NCI-H2196 (cell line): ENCODE data around the gene COPG2.
"Not testable (repeated sequence)": the region's sequence is repeated elsewhere in the genome, so short reads cannot be mapped to it uniquely, and the experiment has no call there.

Experiments used
- DNase-seq: peaks from one replicate; lab custom pipeline; 2025; ENCODE audit not compliant: unreplicated experiment; lab: John Stamatoyannopoulos, UW

COPG2 gene

DNA sequence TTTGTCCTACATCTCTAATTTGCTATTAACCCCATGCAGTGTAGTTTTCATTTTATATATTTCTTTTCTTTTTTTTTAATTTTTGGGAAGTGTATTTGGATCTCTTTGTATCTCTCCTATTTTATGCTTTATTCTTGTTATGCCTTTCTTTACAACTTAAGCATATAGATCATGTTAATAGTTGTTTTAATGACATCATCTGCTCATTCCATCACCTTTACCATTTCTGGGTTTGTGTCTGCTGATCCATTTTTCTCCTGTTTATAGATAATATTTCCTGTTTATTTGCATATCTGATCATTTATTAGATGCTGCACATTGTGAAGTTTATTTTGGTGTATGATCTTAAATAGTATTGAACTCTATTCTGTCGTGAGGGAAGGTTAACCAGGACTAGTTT lies 13.7 kb downstream of the COPG2 start:
- DNase-seq = no peak

DNA sequence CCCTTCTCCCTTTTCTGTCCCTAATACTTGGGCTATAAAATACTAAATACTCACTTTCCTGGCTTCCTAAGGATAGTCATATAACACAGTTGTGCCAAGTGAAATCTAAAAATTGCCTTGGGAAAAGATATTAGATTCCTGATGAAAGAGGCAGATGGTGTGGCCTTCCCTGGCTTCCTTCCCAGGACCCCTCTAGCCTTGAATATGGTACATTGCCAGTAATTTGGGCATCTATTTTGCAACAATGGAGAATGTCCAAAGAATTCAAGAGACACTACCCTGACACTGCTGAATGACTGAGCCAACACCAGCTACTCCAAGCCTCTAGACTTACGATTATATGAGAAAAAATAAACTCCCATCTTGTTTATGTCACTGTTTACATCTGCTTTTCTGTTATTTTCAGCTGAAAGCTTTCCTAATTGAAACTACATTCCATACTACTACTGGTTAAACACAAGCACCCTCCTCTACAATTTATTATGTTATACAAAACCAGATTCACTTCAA lies 17.9 kb downstream of the COPG2 start:
- DNase-seq = no peak

DNA sequence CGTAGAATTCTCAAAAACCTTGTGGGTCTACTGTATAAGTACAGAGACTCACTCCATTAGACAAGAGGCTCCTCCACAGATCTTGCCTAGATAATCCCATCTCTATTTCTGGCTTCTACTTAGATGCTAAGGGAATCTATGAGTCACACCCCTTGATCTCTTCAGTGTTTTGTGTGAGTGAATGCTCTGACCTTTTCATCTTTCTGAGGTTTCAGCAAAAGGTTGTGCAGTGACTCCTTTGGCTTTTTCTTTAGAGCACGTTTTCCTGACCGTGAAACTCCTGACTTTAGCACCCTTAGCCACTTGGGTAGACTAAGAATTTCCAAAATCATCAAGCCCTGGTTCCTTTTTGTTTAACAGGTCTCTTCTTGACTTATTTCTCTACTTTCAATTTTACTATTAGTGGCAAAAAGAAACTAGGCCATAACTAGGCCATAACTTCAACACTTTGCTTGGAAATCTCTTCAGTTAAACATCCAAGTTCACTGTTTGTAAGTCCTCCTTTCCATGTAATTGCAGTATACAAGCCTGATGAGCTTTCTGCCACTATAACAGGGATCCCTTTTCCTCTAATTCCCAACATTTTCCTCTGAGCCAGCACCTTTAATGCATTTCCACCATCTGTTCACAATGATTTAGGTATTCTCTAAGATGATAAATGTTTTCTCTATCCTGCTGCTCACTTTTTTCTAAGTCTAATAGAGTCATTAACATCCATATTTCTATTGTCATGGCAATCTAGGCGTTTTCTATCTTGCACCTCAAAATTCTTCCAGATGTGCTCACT lies 19.4 kb downstream of the COPG2 start:
- no peak for DNase-seq

DNA sequence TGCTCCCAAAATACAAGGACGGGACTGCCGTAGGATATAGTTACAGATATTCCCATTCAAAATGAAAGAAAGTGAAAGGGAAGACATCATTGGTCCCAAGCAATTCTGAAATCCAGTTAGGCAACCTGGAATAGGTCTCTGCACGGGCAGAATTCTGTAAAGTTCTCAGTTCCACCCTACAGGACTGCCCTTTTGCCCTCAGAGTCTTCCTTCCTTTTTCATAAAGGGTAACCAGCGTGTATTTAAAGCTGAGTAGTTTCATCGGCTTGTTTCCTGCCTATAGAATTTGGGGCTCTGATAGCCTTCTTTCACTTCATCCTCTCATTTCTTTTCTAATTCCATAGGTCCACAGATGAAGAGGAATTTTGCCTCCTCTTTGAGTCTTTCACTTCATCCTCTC lies 20.0 kb downstream of the COPG2 start:
- no peak for DNase-seq

DNA sequence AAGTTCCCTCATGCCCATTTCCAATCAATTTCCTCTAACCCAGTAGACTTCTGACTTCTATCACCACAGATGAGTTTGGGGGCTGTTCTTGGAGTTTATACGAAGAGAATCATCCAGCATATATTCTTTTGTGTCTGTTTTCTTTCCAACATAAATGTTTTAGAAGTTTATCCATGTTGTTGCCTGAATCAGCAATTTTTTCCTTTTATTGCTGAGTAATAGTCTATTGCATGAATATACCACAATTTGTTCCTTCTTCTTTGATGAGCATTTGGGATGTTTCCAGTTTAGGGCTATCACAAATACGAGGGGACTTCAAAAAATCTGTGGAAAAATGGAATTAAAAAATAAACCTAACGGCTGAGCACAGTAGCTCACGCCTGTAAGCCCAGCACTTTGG lies 26.2 kb downstream of the COPG2 start:
- no peak for DNase-seq

DNA sequence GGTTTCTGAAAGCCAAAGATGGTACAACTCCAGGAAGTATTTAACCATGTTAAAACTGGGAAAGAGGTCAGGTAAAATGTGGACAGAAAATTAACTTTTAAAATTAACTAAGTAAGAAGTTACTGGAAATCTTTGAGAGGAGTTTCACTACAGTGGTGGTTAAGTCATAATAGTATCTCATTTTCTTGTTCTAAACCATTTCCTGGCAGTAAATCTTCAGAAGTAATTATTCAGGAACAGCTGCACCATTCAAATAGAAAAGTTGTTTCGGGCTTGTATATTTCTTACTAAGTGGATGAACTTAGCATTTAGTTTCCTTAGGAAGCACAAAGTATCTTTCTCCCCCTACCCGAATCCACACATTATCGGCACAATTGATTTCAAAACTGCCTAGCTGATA lies 27.1 kb downstream of the COPG2 start:
- no peak for DNase-seq

DNA sequence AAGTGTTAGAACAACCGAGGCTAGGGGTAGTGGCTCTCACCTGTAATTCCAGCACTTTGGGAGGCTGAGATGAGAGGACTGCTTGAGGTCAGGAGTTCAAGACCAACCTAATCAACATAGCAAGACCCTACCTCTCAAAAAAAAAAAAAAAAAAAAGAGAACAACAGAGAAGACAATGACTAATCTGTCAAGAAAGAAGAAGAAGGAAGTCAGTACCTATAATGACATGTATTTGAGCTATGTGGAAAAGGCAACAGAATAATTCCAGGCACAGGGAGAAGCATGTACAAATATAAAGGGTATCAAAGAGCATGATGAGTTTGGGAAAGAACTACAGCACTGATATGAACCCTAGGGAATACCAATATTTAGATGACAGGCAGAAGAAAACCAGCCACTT lies 27.5 kb downstream of the COPG2 start:
- no peak for DNase-seq

DNA sequence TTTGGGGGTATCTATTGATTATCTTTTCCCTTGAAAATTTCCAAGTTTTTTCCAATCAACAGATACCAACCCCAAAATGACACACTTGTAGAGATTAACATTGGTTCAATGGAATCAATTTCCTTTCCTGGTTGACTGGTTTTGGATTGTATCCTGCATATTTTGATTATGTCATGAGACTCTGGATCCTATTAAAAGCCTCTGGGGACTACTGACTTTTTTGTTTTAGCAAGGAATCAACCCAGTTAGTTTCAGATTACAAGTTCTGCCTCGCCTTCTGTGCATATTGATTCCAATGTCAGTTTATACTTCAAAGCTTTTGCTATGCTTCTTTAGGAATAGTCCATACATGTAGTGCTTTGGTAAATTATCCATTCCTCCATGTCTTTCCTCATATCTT lies 29.2 kb downstream of the COPG2 start:
- DNase-seq = no peak

DNA sequence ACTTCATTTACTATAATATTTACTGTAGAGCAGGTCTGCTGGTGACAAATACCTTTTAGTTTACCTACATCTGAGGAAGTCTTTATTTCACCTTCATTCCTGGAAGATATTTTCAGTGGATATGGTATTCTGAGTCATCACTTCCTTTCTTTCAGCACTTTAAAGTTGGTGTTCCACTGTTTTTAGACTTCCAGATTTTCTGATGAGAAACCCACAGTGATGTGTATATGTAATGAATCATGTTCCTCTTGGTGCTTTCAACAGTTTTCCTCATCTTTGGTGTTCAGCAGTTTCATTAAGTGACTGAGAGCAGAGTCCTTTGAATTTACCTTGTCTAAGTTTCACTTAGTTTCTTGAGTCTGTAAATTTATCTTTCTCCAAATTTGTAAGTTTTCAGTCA lies 36.4 kb downstream of the COPG2 start:
- DNase-seq = no peak

DNA sequence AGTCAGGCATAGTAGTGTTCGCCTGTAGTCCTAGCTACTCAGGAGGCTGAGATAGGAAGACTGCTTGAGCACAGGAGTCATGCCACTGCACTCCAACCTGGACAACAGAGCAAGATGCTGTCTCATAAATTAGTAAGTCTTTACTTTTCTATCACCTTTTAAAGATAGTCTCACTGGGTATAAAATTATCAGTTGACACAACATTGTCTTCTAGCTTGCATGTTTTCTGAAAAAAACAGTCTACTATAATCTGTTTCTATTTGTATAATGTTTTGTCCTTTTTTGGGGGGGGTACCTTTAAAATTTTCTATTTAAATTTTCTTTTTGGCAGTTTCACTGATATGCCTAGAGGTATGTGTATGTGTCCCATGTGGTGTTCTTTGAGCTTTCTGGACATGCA lies 39.6 kb downstream of the COPG2 start:
- no peak for DNase-seq

DNA sequence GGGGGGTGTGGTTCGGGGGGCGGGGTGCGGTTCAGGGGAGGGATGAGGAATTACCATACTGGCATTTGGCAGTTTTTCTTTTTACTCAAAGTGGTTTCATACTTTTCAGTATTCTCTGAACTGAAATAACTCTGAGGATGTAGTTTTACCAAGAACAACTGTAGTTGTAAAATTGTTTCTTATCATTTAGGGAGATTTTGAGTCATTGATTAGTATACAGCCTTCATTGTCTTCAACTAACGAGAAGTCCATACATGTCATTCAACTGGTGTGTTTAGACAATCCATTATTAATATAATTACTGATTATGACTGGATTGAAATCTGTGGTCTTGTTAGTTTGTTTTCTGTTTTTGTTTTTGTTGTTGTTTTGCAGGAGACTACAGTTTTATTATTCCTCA lies 40.8 kb downstream of the COPG2 start:
- DNase-seq = no peak

DNA sequence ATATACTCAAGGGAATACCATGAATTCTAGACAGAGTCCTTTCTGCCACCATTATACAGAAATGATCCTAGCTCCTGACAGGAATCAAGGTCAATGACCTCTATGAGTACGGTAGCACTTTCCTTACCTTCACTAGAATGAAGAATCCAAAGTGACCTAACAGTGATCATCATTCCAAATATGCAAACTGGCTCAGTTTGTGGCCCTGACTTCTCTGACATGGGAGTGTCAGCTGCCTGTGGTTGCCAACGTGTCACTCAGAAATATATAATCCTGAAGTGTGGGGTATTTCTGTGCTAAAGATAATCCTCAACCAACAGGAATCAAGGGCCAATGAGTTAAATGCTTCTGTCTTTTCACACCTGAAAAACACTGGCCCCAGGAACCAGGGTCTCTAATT lies 45.7 kb downstream of the COPG2 start:
- no peak for DNase-seq

DNA sequence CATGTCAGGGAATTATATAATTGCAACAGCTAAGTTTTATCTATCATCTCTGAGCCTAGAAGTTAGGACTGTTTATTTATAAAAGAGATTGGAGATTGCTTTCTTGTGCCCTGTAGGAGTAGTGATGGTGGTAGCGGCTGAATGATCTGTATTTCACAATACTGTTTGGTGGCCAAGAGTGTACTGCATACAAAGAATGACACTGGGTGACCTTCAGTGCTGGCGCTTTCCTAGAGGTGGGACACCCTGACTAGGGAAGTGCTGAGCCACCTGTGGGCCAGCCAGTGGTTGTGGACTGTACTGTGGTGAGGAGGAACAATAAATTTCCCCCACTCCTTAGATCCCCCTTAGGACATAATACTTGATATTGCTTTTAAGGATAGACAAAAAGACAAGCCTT lies 53.0 kb downstream of the COPG2 start:
- DNase-seq = no peak

DNA sequence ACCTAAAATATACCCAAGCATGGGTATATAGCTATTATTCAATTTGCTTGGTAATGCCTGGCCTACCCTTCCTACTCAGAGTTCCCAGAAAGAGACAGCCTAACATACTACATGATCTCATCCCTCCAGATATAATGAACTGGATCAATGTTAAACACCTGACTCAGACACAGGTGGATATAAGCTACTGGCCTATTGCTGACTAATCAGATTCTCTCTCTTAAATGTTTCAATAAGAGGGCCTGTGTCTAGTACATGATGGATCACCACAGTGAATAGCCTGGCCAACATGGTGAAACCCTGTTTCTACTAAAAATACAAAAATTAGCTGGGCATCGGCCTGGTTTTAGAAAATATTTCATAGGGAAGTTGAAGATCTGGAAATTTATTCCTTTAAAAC lies 54.1 kb downstream of the COPG2 start:
- DNase-seq = no peak

DNA sequence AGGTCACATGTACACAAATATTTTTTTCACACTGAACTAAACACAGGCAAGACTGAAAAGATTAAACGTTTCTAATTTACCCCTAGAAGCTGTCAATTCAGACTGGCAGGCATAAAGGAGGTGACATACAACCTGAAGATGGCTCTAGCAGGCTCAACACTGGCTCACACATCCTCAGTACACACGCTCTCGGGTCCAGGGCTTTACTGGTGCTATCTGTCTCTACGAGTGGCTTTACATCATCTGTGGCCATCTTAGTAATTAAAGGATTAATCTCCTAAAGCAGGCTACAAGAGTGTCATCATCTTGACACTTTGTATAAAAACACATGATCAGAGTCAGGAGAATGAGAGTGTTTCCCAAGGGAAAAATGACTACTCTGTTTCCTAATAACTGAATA lies 57.3 kb downstream of the COPG2 start:
- no peak for DNase-seq

DNA sequence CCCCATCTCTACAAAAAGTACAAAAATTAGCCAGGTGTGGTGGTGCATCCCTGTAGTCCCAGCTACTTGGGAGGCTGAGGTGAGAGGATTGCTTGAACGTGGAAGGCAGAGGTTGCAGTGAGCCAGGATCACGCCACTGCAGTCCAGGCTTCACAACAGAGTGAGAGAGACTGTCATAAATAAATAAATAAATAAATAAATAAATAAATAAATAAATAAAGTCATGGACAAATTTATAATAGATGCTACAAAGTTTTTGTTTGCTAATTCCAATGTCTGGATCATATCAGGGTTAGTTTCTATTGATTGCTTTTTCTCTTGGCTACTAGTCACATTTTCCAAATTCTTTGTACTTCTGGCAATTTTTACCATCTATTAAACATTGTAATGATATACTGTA lies 61.5 kb downstream of the COPG2 start:
- DNase-seq = not testable (repeated sequence)

DNA sequence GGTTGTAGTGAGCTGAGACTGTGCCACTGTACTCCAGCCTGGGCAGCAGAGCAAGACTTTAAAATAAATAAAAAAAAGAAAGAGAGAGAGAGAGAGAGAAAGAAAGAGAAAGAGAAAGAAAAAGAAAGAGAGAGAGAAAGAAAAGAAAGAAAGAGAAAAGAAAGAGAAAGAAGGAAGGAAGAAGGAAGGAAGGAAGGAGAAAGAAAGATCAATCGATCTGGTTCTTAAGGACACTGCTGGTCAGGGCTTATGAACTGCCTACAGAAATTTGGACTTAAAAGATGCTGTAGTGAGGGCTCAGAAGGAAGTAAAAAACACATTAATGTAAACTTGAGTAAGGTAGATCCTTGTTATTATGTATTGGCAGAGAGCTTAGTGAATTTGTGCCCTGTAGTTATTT lies 62.4 kb downstream of the COPG2 start:
- DNase-seq = no peak

DNA sequence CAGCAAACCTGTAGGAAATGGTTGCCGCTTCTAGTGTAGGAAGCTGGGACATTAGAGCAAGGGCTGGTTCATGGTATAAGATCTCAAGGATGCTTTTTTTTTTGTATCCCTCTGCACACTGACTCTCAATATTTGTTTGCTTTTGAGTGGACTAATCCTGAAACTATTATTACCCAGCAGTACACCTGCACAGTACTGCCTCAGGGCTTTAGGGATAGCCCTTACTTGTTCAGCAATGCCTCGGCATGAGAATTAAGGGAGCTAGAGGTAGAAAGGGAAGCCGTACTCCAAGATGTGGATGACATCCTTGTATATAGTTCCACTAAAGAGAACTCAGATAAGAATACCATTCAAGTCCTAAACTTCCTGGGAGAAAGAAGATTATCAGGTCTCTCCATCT lies 70.5 kb downstream of the COPG2 start:
- DNase-seq = no peak

DNA sequence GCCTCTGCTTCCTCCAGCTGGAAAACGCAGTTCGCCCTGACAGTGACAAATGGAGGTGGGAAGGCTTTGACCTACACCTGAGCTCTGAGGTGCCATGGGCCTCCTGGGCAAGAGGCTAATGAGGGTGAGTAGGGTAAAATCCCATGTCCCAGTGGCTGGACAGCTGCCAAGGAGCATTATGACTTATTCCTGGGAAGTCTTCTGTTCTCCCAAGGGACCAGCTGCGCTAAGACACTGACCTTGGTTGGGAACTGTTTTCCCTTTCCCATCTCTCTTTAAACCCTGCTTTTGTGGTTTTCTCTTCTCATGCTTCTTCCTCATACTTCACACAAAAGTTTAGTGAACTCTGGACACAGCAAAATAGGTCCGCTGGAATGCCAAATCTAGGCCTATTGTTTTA lies 72.6 kb downstream of the COPG2 start:
- no peak for DNase-seq

DNA sequence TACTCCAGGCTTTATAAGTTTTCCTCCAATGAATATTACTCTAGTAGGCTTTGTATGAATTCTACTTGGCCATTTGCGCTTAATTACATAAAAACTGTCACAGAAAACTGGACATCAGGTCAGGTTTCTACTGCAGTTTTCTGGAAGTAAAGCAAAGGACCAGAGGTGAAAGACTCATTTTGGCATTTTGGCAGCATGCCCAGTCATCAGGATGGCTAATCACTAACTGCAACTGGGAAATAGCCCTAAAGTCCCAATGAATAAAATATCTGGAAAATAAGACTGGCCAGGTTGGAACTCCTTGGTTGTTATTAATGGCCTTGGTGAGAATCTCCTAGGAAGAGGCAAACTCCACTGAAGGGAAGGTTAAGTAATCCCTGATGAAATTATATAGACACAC lies 75.5 kb downstream of the COPG2 start:
- DNase-seq = no peak

DNA sequence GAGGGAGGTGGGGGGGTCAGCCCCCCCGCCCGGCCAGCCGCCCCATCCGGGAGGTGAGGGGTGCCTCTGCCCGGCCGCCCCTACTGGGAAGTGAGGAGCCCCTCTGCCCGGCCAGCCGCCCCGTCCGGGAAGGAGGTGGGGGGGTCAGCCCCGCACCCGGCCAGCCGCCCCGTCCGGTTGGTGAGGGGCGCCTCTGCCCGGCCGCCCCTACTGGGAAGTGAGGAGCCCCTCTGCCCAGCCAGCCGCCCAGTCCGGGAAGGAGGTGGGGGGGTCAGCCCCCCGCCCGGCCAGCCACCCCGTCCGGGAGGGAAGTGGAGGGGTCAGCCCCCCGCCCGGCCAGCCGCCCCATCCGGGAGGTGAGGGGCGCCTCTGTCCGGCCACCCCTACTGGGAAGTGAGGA lies 77.1 kb downstream of the COPG2 start:
- not testable (repeated sequence) for DNase-seq

DNA sequence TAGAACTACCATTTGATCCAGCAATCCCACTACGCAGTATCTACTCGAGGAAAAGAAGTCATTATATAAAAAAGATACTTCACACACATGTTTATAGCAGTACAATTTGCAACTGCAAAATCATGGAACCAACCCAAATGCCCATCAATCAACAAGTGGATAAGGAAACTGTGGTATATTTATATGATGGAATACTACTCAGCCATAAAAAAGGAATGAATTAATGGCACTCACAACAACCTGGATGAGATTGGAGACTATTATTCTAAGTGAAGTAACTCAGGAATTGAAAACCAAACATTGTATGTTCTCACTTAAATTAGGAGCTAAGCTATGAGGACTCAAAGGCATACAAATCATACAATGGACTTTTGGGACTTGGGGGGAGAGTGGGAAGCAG lies 82.6 kb downstream of the COPG2 start:
- DNase-seq = not testable (repeated sequence)

DNA sequence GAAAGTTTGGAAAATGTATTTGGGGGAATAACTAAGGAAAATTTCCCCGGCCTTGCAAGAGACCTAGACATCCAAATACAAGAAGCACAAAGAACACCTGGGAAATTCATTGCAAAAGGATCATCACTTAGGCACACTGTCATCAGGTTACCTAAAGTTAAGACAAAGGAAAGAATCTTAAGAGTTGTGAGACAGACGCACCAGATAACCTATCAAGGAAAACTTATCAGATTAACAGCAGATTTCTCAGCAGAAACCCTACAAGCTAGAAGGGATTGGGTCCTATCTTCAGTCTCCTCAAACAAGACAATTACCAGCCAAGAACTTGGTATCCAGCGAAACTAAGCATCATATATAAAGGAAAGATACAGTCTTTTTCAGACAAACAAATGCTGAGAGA lies 93.4 kb downstream of the COPG2 start:
- DNase-seq = not testable (repeated sequence)
